ACC112 (cell line): ENCODE measurements around the gene NID1.
A peak's percentile ranks its signal among the peaks of the same experiment; 100 is the strongest.

Source experiments
- H2AFZ ChIP-seq: fragments of 200-600 bp; sonication (generic); one replicate; pipeline ENCODE4 v1.6.0; 2017; ENCODE audit warnings: antibody characterized with exemption, low read length; ENCODE audit not compliant: unreplicated experiment
- H3K27ac ChIP-seq: fragments of 200-600 bp; sonication (generic); 2 replicates; pipeline ENCODE4 v1.5.1; 2014; ENCODE audit warnings: low read depth, mild to moderate bottlenecking, antibody characterized with exemption, low read length, moderate library complexity
- H3K27me3 ChIP-seq: fragments of 200-600 bp; sonication (generic); 2 replicates; pipeline ENCODE4 v1.6.1; 2014; ENCODE audit warnings: mild to moderate bottlenecking, antibody characterized with exemption, low read length, moderate library complexity, mixed read lengths; ENCODE audit not compliant: insufficient read depth
- H3K36me3 ChIP-seq: fragments of 200-600 bp; sonication (generic); 2 replicates; pipeline ENCODE4 v1.6.1; 2016; ENCODE audit warnings: mild to moderate bottlenecking, antibody characterized with exemption, low read length, moderate library complexity, mixed read lengths; ENCODE audit not compliant: insufficient read depth
- H3K4me1 ChIP-seq: fragments of 200-600 bp; sonication (generic); one replicate; pipeline ENCODE4 v1.6.1; 2016; ENCODE audit warnings: low read length, mixed read lengths; ENCODE audit not compliant: insufficient read depth, unreplicated experiment, control insufficient read depth
- H3K4me3 ChIP-seq: fragments of 200-600 bp; sonication (generic); 2 replicates; pipeline ENCODE4 v1.5.1; 2014; ENCODE audit warnings: mild to moderate bottlenecking, low read depth, low read length
- H3K79me2 ChIP-seq: fragments of 200-600 bp; sonication (generic); one replicate; pipeline ENCODE4 v1.6.0; 2016; ENCODE audit warnings: low read length; ENCODE audit not compliant: control insufficient read depth, unreplicated experiment, insufficient read depth

NID1 gene, protein sequence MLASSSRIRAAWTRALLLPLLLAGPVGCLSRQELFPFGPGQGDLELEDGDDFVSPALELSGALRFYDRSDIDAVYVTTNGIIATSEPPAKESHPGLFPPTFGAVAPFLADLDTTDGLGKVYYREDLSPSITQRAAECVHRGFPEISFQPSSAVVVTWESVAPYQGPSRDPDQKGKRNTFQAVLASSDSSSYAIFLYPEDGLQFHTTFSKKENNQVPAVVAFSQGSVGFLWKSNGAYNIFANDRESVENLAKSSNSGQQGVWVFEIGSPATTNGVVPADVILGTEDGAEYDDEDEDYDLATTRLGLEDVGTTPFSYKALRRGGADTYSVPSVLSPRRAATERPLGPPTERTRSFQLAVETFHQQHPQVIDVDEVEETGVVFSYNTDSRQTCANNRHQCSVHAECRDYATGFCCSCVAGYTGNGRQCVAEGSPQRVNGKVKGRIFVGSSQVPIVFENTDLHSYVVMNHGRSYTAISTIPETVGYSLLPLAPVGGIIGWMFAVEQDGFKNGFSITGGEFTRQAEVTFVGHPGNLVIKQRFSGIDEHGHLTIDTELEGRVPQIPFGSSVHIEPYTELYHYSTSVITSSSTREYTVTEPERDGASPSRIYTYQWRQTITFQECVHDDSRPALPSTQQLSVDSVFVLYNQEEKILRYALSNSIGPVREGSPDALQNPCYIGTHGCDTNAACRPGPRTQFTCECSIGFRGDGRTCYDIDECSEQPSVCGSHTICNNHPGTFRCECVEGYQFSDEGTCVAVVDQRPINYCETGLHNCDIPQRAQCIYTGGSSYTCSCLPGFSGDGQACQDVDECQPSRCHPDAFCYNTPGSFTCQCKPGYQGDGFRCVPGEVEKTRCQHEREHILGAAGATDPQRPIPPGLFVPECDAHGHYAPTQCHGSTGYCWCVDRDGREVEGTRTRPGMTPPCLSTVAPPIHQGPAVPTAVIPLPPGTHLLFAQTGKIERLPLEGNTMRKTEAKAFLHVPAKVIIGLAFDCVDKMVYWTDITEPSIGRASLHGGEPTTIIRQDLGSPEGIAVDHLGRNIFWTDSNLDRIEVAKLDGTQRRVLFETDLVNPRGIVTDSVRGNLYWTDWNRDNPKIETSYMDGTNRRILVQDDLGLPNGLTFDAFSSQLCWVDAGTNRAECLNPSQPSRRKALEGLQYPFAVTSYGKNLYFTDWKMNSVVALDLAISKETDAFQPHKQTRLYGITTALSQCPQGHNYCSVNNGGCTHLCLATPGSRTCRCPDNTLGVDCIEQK

DNA sequence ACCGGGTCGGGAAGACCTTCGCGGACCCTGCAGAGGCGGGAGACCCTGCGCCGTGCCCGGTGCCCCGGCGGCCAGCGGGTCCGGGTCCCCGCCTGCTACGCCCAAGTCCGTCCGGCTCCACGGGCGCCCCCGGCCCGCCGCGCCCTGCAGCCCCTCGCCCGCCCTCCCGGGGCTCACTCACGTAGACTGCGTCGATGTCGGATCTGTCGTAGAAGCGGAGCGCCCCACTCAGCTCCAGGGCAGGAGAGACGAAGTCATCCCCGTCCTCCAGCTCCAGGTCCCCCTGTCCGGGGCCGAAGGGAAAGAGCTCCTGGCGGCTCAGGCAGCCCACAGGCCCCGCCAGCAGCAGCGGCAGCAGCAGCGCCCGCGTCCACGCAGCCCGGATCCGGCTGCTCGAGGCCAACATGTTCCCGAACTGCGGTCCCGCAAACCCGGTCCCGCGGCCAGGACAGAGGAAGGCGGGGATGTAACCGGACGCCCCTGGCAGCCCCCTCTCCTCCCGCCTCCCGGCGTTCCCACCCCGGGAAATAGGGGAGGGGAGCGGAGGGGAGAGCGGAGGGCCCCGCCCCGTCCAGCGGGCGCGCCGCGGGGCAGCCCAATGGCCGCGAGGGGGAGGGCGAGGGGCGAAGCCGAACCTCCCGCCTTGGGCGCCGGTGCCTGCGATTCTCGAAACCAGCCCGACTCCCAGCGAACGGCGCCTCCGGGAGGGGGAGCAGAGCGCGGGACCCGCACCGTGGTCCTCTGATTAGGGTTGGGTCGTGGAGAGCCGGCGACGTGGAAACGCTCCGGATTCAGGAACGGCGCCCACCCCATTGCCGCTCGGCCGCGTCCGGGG is at the start of gene NID1:
TSS of gene NID1 (minus strand) at position 417 of the 835 bp plus-strand sequence. CDS start at position 406, 11 bp downstream.
- H3K4me3 ChIP-seq = peak within 1 kb of the TSS; percentile 94
- H3K36me3 ChIP-seq = peaks cover 8% of the 10 kb centered on the region
- H3K27me3 ChIP-seq = no peaks in the 10 kb centered on the region
- H3K79me2 ChIP-seq = peaks cover 27% of the 10 kb centered on the region
- no peaks in the 10 kb centered on the region for H3K4me1 ChIP-seq
- H2AFZ ChIP-seq = peak within 1 kb of the TSS; percentile 90
- peak within 1 kb of the TSS; percentile 46 for H3K27ac ChIP-seq

DNA sequence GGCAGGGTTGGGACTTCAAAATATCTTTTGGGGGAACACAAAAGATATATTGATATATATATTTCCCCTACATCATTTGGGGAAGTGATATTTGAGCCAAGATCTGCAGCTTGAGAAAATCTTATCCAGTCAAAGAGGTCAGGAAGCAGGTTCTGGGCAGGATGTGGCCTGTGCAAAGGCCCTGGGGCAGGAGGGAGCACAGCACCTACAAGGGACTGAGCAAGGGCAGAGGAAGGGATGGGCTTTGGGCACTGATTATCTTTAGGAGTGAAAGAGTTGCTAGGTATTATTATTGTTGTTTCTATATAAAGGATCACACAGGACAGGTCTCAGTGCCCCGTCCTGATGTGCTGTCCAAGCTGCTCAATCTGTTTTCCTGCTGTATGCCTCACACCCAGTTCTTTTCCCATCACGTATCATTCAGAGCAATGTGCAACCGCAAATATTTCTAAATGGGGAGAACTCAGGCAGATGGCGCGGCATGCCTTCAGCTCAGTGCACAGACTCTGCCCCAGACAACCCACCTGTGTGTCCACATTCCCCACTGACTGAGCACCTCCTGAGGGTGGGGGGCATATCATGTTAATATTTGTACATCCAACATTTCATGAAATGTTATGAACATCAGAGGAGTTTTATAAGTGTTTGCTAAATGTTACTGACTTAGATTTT is 49.3 kb upstream of the NID1 start:
- no peak overlapping the region for H3K27ac ChIP-seq
- no peak overlapping the region for H3K4me3 ChIP-seq
- H2AFZ ChIP-seq = no peak overlapping the region
- H3K79me2 ChIP-seq = no peaks in the 10 kb centered on the region
- H3K27me3 ChIP-seq = peaks cover 10% of the 10 kb centered on the region; the same call in 1 of the 2 replicates
- peaks cover under 1% of the 10 kb centered on the region for H3K4me1 ChIP-seq
- H3K36me3 ChIP-seq = no peaks in the 10 kb centered on the region

DNA sequence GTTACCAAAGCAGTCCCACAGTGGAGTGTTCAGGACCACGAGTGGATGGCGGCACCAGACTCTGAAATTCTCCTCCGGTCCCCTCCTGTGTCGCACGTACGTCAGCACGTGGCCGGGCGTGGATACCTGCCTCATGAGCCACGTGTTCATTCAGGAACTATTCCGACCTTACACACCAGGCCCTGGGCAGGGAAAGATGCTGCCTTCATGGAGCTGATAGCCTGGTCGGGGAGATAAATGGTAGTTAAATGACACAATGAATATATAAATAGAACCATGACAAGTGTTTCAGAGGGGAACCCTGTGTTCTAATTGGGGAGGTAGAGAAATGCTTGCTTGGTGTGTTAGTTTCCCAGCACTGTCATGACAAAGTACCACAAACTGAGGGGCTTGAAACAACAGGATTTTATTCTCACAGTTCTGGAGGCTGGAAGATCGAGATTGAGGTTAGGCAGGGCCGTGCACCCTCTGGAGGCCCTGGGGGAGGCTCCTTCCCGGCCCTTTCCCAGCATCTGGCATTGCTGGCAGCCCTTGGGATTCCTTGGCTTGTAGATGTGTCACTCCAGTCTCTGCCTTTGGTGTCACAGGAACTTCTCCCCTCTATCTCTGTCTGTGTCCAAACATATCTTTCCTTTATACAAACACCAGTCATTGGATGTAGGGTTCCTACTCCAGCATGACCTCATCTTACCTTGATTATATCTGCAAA is 48.6 kb upstream of the NID1 start:
- no peak overlapping the region for H3K4me3 ChIP-seq
- no peaks in the 10 kb centered on the region for H3K79me2 ChIP-seq
- peaks cover 3% of the 10 kb centered on the region for H3K4me1 ChIP-seq
- H2AFZ ChIP-seq = no peak overlapping the region
- peaks cover 10% of the 10 kb centered on the region; the same call in 1 of the 2 replicates for H3K27me3 ChIP-seq
- no peak overlapping the region for H3K27ac ChIP-seq
- H3K36me3 ChIP-seq = no peaks in the 10 kb centered on the region

DNA sequence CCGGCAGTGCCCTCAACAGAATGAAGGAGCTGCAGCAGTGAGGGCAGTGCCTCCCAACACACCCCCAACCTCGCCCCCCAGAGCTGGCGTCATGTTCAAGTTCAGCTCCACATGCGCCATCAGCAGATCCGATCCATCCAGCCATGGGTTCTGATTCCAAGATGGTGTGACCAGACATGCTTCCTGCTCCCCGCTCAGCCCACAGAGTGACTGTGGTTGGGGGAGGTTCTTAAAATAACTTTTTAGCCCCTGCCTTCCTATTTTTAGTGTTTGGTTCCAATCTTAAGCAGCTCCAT is 47.4 kb upstream of the NID1 start:
- Histone ChIP-seq H3K4me3 (no peak overlapping the region), H3K36me3 (no peaks in the 10 kb centered on the region), H3K27me3 (peaks cover 5% of the 10 kb centered on the region; the same call in 1 of the 2 replicates)

DNA sequence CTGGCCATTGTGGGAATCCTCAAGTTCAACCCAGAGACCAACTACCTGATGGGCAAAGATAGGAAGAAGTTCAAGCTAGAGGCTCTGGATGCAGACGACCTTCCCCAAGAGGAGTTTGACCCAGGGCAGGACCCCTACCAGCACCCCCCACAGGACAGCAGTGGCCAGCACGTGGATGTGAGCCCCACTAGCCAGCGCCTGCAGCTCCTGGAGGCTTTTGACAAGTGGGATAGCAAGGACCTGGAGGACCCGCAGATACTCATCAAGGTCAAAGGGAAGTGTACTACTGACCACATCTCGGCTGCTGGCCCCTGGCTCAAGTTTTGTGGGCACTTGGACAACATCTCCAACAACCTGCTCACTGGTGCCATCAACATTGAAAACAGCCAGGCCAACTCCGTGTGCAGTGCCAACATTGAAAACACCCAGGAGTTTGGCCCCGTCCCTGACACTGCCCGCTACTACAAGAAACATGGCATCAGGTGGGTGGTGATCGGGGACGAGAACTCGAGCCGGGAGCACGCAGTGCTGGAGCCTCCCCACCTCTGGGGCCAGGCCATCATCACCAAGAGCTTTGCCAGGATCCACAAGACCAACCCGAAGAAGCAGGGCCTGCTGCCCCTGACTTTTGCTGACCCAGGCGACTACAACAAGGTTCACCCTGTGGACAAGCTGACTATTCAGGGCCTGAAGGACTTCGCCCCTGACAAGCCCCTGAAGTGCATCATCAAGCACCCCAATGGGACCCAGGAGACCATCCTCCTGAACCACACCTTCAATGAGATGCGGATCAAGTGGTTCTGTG is 46.8 kb upstream of the NID1 start:
- H2AFZ ChIP-seq = no peak overlapping the region
- no peak overlapping the region for H3K4me3 ChIP-seq
- H3K79me2 ChIP-seq = no peaks in the 10 kb centered on the region
- H3K27me3 ChIP-seq = peaks cover 5% of the 10 kb centered on the region; the same call in 1 of the 2 replicates
- no peak overlapping the region for H3K27ac ChIP-seq
- no peaks in the 10 kb centered on the region for H3K36me3 ChIP-seq
- peaks cover 3% of the 10 kb centered on the region for H3K4me1 ChIP-seq

More for the DNA sequence above, 47.4 kb upstream of the NID1 start:
- no peaks in the 10 kb centered on the region for H3K79me2 ChIP-seq
- H2AFZ ChIP-seq = no peak overlapping the region
- H3K4me1 ChIP-seq = peaks cover 3% of the 10 kb centered on the region
- no peak overlapping the region for H3K27ac ChIP-seq

DNA sequence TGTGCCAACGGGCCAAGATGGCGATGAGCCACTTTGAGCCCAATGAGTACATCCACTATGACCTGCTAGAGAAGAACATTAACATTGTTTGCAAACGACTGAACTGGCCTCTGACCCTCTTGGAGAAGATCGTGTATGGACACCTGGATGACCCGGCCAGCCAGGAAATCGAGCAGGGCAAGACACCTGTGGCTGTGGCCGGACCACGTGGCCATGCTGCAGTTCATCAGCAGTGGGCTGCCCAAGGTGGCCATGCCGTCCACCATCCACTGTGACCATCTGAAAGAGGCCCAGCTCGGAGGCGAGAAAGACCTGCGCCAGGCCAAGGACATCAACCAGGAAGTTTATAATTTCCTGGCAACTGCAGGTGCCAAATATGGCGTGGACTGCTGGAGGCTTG is 45.2 kb upstream of the NID1 start:
- Histone ChIP-seq H2AFZ (no peak overlapping the region), H3K36me3 (no peaks in the 10 kb centered on the region), H3K27me3 (peaks cover 5% of the 10 kb centered on the region; the same call in 1 of the 2 replicates), H3K79me2 (no peaks in the 10 kb centered on the region), H3K4me3 (no peak overlapping the region), H3K27ac (no peak overlapping the region), H3K4me1 (peaks cover 3% of the 10 kb centered on the region)

DNA sequence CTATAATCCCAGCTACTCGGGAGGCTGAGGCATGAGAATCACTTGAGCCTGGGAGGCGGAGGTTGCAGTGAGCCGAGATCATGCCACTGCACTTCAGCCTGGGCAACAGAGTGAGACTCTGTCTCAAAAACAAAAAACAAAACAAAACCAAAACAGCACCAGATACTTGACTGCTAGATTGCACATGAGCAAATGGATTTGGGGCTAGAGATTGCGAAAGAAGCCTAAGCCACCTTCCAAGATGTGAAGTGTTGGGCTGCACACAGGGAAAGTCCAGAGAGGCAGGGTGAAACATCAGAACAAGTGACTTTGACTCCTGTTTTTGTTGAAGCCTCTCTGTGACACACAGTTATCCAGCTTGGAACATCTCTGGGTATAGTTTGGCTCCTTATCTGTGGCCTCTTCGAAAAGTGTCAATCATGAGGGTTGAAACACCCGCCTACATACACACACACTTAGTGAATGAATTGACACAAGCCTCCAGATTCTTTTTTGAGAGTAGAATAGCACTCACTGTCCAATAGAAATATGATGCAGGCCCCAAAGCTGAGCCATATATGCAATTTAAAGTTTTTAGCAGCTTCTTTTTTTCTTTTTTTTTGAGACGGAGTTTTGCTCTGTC is 43.2 kb upstream of the NID1 start:
- no peak overlapping the region for H3K4me3 ChIP-seq
- no peak overlapping the region for H2AFZ ChIP-seq
- no peaks in the 10 kb centered on the region for H3K36me3 ChIP-seq
- no peaks in the 10 kb centered on the region for H3K27me3 ChIP-seq
- H3K27ac ChIP-seq = no peak overlapping the region
- peaks cover 3% of the 10 kb centered on the region for H3K4me1 ChIP-seq
- H3K79me2 ChIP-seq = no peaks in the 10 kb centered on the region

DNA sequence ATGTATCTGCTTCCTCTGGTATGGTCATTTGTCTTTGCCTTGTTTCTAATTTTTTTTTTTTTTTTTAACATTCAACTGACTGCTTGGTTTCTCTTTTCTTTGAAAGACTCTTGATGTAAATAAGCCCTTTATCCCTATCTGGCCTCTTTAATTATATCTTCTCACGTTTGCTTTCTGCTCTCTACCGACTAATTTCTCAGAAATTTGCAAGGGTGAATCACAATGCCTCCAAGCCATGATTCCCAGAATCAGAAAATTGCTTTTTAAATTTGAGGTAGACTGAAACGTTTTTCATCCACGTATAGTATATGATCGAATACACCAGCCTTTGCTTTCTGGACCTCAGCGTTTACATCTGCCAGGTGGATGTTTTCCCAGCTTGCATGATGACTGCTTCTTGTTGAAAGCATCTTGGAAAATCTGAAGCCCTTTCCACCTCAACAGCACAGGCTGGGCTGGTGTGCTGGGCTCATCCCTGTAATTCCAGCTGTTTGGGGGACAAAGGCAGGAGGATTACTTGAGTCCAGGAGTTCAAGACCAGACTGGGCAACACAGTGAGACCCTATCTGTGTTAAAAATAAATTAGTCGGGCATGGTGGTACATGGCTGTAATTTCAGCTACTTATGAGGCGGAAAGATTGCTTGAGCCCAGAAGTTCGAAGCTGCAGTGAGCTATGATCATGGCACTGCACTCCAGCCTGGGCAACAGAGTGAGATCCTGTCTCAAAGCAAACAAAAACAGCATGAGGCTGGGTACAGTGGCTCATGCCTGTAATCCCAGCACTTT is 42.4 kb upstream of the NID1 start:
- no peak overlapping the region for H3K4me3 ChIP-seq
- no peaks in the 10 kb centered on the region for H3K79me2 ChIP-seq
- no peak overlapping the region for H3K27ac ChIP-seq
- H2AFZ ChIP-seq = no peak overlapping the region
- no peaks in the 10 kb centered on the region for H3K27me3 ChIP-seq
- H3K36me3 ChIP-seq = no peaks in the 10 kb centered on the region
- peaks cover 3% of the 10 kb centered on the region for H3K4me1 ChIP-seq
